HEK293 (cell line): ENCODE results near the gene GRN.

Experiments used
- GFI1B ChIP-seq: fragments of 450-650 bp; formaldehyde crosslinking; IDR thresholded peaks from 2 replicates; pipeline ENCODE4 v1.5.1; 2016; ENCODE audit warnings: missing biosample characterization, missing genetic modification characterization
- GLIS1 ChIP-seq: fragments of 450-650 bp; formaldehyde crosslinking; IDR thresholded peaks from 2 replicates; pipeline ENCODE4 v1.5.1; 2016; ENCODE audit warnings: missing biosample characterization, missing genetic modification characterization
- KLF10 ChIP-seq: fragments of 450-650 bp; IDR thresholded peaks from 2 replicates; pipeline ENCODE4 v1.5.1; 2018; ENCODE audit warnings: missing biosample characterization, mild to moderate bottlenecking, missing genetic modification characterization
- REST ChIP-seq: fragments of 450-650 bp; formaldehyde crosslinking; IDR thresholded peaks from 2 replicates; pipeline ENCODE4 v1.5.1; 2016; ENCODE audit warnings: missing biosample characterization, missing genetic modification characterization
- SP2 ChIP-seq: fragments of 450-650 bp; formaldehyde crosslinking; IDR thresholded peaks from 2 replicates; pipeline ENCODE4 v1.5.1; 2016; ENCODE audit warnings: missing biosample characterization, missing genetic modification characterization
- YY2 ChIP-seq: fragments of 450-650 bp; formaldehyde crosslinking; IDR thresholded peaks from 2 replicates; pipeline ENCODE4 v1.5.1; 2016; ENCODE audit warnings: missing biosample characterization, missing genetic modification characterization
- ZEB2 ChIP-seq: fragments of 450-650 bp; formaldehyde crosslinking; IDR thresholded peaks from 2 replicates; pipeline ENCODE4 v1.5.1; 2016; ENCODE audit warnings: missing biosample characterization, missing genetic modification characterization
- ZNF23 ChIP-seq: fragments of 450-650 bp; formaldehyde crosslinking; IDR thresholded peaks from 2 replicates; pipeline ENCODE4 v1.5.1; 2016; ENCODE audit warnings: missing biosample characterization, missing genetic modification characterization, borderline replicate concordance
- ZNF26 ChIP-seq: fragments of 450-650 bp; formaldehyde crosslinking; IDR thresholded peaks from 2 replicates; pipeline ENCODE4 v1.5.1; 2016; ENCODE audit warnings: missing biosample characterization, missing genetic modification characterization
- ZNF324 ChIP-seq: fragments of 450-650 bp; formaldehyde crosslinking; IDR thresholded peaks from 2 replicates; pipeline ENCODE4 v1.5.1; 2016; ENCODE audit warnings: missing biosample characterization, missing genetic modification characterization
- ZNF341 ChIP-seq: fragments of 450-650 bp; formaldehyde crosslinking; IDR thresholded peaks from 2 replicates; pipeline ENCODE4; 2016; ENCODE audit warnings: low read depth, missing biosample characterization, missing genetic modification characterization
- ZNF394 ChIP-seq: fragments of 450-650 bp; formaldehyde crosslinking; IDR thresholded peaks from 2 replicates; pipeline ENCODE4 v1.5.1; 2016; ENCODE audit warnings: missing biosample characterization, missing genetic modification characterization, mild to moderate bottlenecking, moderate library complexity, borderline replicate concordance
- ZNF449 ChIP-seq: fragments of 450-650 bp; formaldehyde crosslinking; IDR thresholded peaks from 2 replicates; pipeline ENCODE4 v1.5.1; 2017; ENCODE audit warnings: missing biosample characterization, mild to moderate bottlenecking, missing genetic modification characterization, moderate library complexity
- ZNF510 ChIP-seq: fragments of 450-650 bp; formaldehyde crosslinking; IDR thresholded peaks from 2 replicates; pipeline ENCODE4 v1.5.1; 2018; ENCODE audit warnings: mild to moderate bottlenecking, missing genetic modification characterization, missing biosample characterization; ENCODE audit not compliant: insufficient replicate concordance
- ZNF549 ChIP-seq: fragments of 450-650 bp; IDR thresholded peaks from 2 replicates; pipeline ENCODE4 v1.5.1; 2018; ENCODE audit warnings: missing biosample characterization, missing genetic modification characterization, mild to moderate bottlenecking, inconsistent platforms, moderate library complexity
- ZNF555 ChIP-seq: fragments of 450-650 bp; formaldehyde crosslinking; conservative IDR thresholded peaks from 2 replicates; pipeline ENCODE4 v1.5.1; 2017; ENCODE audit warnings: missing biosample characterization, mild to moderate bottlenecking, missing genetic modification characterization, inconsistent platforms
- ZNF600 ChIP-seq: fragments of 450-650 bp; formaldehyde crosslinking; IDR thresholded peaks from 2 replicates; pipeline ENCODE4 v1.5.1; 2016; ENCODE audit warnings: missing biosample characterization, missing genetic modification characterization
- ZNF610 ChIP-seq: fragments of 450-650 bp; formaldehyde crosslinking; IDR thresholded peaks from 2 replicates; pipeline ENCODE4 v1.5.1; 2016; ENCODE audit warnings: missing biosample characterization, missing genetic modification characterization, borderline replicate concordance
- ZNF621 ChIP-seq: fragments of 450-650 bp; formaldehyde crosslinking; IDR thresholded peaks from 2 replicates; pipeline ENCODE4 v1.5.1; 2017; ENCODE audit warnings: missing biosample characterization, missing genetic modification characterization
- ZNF747 ChIP-seq: fragments of 450-650 bp; formaldehyde crosslinking; IDR thresholded peaks from 2 replicates; pipeline ENCODE4 v1.5.1; 2016; ENCODE audit warnings: missing biosample characterization, missing genetic modification characterization
- TF ChIP-seq, protein P1 (sequence below): fragments of 450-650 bp; formaldehyde crosslinking; IDR thresholded peaks from 2 replicates; pipeline ENCODE4 v1.5.1; 2017; ENCODE audit warnings: missing biosample characterization, missing genetic modification characterization
- TF ChIP-seq, protein P2 (sequence below): fragments of 450-650 bp; formaldehyde crosslinking; IDR thresholded peaks from 2 replicates; pipeline ENCODE4 v1.5.1; 2016; ENCODE audit warnings: missing biosample characterization, missing genetic modification characterization
- TF ChIP-seq, protein P3 (sequence below): fragments of 450-650 bp; formaldehyde crosslinking; IDR thresholded peaks from 2 replicates; pipeline ENCODE4 v1.5.1; 2016; ENCODE audit warnings: missing biosample characterization, missing genetic modification characterization
- TF ChIP-seq, protein P4 (sequence below): fragments of 450-650 bp; formaldehyde crosslinking; IDR thresholded peaks from 2 replicates; pipeline ENCODE4 v1.5.1; 2017; ENCODE audit warnings: missing biosample characterization, missing genetic modification characterization

GRN gene

DNA sequence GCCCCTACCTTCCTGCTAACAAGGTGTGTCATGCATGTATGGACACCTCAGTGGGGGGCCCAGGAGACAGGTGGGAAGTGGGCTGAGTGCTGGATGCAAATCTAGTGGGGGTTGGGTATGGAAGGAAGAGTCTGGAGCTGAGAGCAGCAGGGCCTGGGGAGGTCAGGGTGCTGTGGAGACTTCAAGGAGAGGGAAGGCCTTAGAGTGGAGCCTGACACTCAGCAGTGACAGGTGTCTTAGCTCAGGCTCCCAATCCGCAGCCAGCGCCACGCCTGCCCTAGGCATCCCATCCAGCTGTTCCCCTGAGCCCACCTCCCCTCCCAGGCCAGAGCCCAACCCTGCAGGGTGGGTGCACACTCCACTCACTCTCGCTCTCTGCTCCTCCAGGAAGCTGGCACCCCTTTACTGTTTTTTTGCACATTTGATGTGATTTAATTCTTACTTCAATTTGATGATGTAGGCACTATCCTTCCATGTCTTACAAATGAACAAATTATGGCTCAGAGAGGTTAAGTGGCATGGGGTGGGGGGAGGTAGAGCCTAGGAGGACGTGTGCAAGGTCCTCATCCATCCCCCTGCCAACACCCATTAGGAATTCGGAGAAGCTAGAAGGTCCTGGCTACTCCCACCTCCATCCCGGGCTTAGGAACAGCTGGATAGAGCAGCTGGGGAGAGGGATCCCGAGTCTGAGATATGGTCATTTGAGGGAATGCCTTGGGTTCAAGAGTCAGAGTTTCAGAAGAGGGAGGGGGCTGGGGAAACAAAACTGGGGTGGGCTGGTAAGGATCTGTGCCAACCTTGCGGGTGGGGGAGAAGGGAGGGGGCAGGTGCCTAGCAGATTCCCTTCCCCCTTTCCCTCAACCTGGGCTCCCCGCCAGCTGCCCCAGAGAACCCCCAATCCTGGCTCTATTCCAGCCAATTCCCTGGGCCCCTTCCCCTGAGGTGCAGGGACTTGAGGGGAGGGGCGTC lies 16.5 kb downstream of the GRN start (continued):
- TF ChIP-seq KLF10 (tag by site-specific recombination): no peak
- no peak for TF ChIP-seq ZNF555 (tag by site-specific recombination)
- TF ChIP-seq GFI1B (tag by site-specific recombination): no peak
- no peak; the same call in 1 of the 2 replicates for TF ChIP-seq ZNF449 (tag by site-specific recombination)
- TF ChIP-seq ZNF510 (tag by site-specific recombination): no peak
- TF ChIP-seq, protein P1, sequence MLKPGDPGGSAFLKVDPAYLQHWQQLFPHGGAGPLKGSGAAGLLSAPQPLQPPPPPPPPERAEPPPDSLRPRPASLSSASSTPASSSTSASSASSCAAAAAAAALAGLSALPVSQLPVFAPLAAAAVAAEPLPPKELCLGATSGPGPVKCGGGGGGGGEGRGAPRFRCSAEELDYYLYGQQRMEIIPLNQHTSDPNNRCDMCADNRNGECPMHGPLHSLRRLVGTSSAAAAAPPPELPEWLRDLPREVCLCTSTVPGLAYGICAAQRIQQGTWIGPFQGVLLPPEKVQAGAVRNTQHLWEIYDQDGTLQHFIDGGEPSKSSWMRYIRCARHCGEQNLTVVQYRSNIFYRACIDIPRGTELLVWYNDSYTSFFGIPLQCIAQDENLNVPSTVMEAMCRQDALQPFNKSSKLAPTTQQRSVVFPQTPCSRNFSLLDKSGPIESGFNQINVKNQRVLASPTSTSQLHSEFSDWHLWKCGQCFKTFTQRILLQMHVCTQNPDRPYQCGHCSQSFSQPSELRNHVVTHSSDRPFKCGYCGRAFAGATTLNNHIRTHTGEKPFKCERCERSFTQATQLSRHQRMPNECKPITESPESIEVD (tag by site-specific recombination): no peak
- peak; percentile 90 for TF ChIP-seq ZNF341
- TF ChIP-seq, protein P2, sequence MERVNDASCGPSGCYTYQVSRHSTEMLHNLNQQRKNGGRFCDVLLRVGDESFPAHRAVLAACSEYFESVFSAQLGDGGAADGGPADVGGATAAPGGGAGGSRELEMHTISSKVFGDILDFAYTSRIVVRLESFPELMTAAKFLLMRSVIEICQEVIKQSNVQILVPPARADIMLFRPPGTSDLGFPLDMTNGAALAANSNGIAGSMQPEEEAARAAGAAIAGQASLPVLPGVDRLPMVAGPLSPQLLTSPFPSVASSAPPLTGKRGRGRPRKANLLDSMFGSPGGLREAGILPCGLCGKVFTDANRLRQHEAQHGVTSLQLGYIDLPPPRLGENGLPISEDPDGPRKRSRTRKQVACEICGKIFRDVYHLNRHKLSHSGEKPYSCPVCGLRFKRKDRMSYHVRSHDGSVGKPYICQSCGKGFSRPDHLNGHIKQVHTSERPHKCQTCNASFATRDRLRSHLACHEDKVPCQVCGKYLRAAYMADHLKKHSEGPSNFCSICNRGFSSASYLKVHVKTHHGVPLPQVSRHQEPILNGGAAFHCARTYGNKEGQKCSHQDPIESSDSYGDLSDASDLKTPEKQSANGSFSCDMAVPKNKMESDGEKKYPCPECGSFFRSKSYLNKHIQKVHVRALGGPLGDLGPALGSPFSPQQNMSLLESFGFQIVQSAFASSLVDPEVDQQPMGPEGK (tag by site-specific recombination): peak; percentile 45; the same call in 1 of the 2 replicates
- TF ChIP-seq YY2: no peak
- TF ChIP-seq SP2: 0 out of 2 replicates have a peak, but pooled peaks have one; percentile 20
- peak; percentile 38 for TF ChIP-seq GLIS1 (tag by site-specific recombination)
- TF ChIP-seq, protein P3, sequence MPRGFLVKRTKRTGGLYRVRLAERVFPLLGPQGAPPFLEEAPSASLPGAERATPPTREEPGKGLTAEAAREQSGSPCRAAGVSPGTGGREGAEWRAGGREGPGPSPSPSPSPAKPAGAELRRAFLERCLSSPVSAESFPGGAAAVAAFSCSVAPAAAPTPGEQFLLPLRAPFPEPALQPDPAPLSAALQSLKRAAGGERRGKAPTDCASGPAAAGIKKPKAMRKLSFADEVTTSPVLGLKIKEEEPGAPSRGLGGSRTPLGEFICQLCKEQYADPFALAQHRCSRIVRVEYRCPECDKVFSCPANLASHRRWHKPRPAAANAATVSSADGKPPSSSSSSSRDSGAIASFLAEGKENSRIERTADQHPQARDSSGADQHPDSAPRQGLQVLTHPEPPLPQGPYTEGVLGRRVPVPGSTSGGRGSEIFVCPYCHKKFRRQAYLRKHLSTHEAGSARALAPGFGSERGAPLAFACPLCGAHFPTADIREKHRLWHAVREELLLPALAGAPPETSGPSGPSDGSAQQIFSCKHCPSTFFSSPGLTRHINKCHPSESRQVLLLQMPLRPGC (tag by site-specific recombination): no peak
- no peak for TF ChIP-seq ZEB2
- TF ChIP-seq ZNF610: no peak
- TF ChIP-seq ZNF621: no peak
- no peak for TF ChIP-seq ZNF324 (tag by site-specific recombination)
- no peak for TF ChIP-seq ZNF26 (tag by site-specific recombination)
- peak; percentile 77; the same call in 1 of the 2 replicates for TF ChIP-seq ZNF394 (tag by site-specific recombination)
- no peak for TF ChIP-seq ZNF747 (tag by site-specific recombination)
- TF ChIP-seq, protein P4, sequence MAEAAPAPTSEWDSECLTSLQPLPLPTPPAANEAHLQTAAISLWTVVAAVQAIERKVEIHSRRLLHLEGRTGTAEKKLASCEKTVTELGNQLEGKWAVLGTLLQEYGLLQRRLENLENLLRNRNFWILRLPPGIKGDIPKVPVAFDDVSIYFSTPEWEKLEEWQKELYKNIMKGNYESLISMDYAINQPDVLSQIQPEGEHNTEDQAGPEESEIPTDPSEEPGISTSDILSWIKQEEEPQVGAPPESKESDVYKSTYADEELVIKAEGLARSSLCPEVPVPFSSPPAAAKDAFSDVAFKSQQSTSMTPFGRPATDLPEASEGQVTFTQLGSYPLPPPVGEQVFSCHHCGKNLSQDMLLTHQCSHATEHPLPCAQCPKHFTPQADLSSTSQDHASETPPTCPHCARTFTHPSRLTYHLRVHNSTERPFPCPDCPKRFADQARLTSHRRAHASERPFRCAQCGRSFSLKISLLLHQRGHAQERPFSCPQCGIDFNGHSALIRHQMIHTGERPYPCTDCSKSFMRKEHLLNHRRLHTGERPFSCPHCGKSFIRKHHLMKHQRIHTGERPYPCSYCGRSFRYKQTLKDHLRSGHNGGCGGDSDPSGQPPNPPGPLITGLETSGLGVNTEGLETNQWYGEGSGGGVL: peak; percentile 70
- no peak for TF ChIP-seq ZNF23 (tag by site-specific recombination)
- TF ChIP-seq ZNF600 (tag by site-specific recombination): peak; percentile 73; the same call in 1 of the 2 replicates
- TF ChIP-seq ZNF549 (tag by site-specific recombination): no peak
- no peak for TF ChIP-seq REST (tag by site-specific recombination)
